ELF-1 (cell line): ENCODE data around the gene KRT12.
"Not testable (repeated sequence)": the region's sequence is repeated elsewhere in the genome, so short reads cannot be mapped to it uniquely, and the experiment has no call there.

Experiments
- DNase-seq: peaks from one replicate; pipeline ENCODE4 v3.0.0-alpha.2; 2016; ENCODE audit warnings: low read depth, low spot score

KRT12 gene

DNA sequence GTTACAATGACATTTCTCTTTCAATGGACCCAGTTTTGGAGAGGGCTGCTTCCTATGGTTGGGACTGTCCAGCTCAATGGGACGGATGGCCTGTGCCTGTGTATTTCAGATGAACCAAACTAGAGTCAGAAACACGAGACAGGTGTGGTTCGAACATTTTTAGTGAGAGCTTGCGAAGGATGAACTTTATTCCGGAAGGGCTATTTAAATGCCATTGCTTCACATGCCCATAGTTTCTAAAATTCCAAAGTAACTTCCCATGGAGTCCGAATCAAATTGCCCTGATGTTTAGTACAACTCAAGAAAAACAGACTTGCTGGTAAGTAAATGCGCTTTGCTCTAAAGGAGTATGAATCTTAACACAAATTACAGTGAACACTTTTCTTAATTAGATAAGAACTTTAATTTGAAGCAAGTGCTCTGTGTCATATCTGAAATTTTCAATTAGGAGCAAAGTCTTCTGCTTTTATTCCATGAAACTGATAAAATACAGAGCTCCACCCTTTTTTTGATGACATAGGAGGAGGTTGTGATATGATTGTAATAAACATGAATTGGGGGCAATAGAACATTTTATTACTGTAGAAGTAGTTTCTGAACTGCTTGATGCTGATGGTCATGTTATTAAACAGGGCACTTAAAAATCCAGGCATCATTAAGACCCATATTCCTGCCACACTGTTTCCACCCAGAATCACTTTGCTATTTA is 16.8 kb upstream of the KRT12 start:
- DNase-seq: no peak

DNA sequence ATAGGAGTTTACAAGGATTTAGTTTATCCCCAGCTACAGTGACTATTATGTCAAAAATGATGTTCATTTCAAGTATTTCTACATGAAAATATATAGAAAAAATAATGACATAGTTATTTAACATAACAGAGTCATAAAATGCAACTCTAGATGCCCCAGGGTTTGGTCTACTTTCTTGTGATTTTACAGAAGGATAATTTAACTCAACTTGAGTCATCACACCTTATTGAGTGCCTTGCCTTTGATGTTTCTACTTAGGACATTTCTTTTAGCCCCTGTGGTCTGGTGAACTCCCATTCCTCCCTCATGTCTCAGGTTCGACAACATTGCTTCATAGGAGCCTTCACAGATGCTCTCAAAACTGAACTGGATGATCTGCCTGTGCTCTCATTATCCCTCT is 16.0 kb upstream of the KRT12 start:
- no peak for DNase-seq

DNA sequence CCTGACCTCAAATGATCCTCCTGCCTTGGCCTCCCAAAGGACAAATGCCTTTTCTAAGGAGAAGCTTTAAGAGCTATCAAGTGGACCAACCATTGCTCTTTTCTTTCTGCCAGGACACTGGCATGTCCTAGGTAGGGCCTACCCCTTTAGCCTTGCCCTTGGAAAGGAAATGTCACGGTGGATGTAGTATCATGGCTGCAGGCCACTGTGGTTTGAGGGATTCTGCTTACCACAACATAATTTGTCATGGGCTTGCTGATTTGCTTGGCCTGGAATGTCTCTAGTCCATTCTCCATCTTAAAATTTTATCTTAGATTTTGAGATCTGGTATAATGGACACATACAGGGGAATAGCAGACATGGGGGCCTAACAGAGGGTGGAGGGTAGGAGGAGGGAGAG is 12.0 kb upstream of the KRT12 start:
- no peak for DNase-seq

DNA sequence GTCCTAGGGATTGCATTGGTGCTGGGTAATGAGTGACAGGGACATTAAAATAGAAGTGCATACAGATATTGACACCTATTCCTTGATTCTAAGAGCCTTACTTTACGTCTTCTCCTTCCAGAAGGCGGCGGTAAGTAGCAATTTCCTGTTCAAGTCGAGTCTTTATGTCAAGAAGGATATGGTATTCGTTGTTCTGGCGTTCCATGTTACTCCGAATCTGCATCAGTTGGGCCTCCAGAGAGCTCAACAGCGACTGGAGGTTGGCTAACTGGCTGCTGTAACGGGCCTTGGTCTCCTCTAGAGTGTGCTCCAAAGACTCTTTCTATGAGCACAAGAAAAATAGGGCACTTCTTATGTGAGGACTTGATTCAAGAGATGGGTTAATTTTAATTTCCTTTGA is 11.0 kb upstream of the KRT12 start:
- DNase-seq: no peak

DNA sequence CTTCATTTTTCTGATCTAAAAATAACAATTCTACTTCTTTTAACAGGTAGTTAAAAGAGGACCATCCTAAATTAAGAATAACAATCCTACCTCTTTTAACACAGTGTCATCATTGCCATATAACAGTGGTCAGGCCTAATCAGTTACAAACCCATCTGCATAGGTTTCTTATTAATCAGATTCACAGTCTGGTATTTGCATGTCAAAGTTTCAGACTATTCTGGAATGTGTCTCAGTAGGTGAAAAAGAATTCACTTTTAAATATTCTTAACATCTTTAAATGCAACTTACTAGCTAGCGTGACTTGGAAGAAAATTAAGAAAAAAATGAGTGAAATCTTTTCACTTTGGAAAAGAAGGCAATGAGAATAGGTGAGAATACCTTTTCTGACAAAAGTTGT is 6.8 kb upstream of the KRT12 start:
- no peak for DNase-seq

DNA sequence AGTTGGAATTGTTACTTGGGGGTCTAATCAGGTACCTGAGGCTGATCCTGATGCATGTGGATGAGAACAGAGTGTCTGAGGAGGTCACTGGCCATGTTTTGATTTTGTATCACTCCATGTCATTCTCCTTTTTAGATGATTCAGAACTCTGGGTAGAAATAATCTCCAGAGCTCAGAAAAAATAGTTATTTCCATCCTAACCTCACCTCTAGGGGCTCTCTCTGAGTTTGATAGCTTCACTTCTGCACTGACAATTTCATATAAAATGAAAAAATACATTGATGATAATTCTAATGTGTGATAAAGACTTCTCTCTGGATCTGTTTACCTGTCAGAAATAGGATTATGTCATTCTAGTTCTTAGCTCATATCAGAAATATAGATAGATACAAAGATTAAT is 6.2 kb upstream of the KRT12 start:
- DNase-seq: no peak

DNA sequence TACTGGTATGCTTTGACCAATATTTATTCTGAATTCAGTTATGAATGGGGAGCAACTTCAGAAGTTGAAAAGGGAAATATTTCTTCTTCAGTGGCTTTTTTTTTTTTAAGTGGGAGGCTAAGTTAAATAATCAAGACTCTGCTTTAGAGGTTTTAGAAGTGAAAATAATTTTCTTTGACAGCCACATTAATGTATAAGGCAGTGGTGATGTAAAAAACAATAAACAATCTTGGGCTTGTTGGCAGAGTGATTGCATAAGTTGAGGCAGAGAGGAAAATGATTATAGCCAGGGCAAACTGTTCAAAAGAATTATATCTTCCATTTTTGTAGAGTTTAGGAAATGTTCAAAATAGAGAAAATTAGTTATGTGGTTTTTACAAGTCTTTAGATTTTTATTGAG is 5.4 kb upstream of the KRT12 start:
- DNase-seq: no peak

DNA sequence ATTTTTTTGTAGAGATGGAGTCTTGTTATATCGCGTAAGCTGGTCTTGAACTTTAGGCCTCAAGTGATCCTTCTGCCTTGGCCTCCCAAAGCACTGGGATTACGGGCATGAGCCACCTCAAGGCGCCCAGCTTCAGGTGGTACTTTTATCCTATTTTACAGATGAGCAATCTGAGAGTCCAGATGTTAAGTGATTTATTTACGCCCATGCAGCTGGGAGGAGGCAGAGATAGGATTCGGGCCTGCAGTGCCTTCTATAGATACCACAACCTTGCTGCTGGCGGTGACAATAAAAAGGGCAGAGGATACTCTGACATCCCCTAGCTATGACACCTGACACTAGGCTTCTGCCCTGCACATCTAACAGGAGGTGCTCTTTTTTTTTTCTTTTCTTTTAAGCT is 4.3 kb upstream of the KRT12 start:
- DNase-seq: no peak

DNA sequence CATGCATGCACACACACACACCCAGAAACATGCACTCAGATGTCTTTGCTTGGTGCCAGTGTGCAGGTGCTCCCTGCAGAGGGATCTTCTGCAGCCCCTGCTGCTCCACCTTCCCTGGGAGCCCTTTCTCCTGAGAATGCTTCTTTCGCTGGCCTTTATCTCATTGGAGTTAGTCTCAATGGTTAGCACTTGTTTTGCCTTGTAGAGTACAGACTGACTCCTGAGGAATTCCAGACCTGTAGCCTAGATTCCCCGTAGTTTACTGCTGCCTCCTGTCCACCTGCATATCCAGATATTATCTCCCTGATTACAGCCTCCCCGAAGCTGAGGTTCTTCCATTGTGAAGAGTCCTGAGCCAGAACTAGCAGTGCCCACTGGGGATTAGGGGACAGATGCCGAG is 3.1 kb upstream of the KRT12 start:
- peak; percentile 18 for DNase-seq

DNA sequence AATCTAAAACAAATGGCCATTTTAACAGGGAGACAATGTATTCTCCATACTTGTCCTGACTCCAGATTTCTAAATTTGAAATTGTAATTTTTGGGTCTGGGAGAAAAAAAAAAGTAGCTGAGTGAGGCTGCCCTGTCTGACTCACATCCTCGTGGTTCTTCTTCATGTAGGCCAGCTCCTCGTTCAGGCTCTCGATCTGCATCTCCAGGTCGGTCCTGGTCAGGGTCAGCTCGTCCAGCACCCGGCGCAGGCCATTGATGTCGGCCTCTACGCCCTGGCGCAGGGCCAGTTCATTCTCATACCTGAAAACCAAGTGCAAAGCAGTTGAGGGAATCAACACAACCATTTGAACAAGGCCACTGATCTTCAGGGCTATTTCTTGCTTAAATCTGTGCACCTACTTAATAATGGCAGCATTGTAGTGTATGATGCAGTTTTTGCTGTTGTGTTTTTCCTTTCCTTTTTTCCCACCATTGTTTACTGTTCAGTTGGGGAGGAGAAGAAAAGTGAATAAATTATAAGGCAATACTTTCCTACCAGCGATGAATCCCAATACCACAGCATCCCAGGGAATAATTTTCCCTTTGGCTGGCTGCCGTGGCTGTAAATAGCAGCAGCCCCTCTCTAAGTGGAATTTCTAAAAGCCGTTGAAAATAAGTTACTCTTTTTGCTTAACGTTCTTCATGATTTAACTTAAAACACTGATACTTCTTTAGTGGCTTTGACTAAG is 2.2 kb downstream of the KRT12 start:
- no peak for DNase-seq

DNA sequence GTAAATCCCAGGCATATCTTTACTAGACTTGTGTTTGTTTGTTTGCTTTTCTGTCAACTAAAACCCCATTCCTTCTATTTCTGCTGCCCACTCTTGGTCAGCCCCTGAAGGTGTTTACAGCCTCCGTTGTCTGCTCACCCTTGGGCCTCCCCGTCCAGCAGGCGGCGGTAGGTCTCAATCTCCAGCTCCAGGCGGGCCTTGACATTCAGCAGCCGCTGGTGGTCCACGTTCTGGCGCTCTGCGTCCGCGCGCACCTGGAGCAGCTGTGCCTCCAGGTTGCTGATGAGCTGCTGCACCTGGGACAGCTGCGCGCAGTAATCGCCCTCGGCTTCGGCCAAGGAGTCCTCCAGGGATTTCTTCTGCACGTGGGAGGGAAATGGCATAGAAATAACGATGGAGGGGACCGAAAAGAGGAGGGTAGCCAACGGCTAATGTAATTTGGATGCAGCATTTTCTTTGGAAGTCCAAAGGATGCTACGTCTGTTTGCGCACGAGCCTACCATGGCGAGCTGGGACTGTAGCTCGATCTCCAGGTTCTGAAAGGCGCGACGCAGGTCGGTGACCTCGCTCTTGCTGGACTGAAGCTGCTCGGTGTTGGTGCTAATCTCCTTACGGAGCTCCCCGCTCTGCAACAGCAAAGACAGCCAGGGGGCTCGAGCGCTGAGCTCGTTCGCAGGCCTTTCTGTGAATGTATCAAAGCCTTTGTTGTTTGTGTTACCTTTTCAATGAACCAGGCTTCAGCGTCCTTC is 3.9 kb downstream of the KRT12 start:
- peak; percentile 80 for DNase-seq

DNA sequence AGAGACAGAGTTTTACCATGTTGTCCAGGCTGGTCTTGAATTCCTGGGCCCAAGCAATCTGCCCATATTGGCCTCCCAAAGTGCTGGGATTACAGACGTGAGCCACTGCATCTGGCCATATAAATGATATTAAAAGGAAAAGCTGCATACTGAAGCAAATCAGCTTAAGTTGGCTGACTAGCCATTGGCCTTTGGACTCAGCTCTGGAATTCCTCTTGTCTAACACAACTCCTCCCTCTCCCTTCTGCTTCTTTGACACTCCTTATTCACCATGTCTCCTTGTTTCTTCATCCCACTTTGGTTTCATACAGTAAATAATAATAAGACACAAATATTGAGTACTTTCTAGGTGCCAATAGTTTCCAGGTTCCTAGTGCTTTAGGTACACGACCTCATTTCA is 7.5 kb downstream of the KRT12 start:
- no peak for DNase-seq

DNA sequence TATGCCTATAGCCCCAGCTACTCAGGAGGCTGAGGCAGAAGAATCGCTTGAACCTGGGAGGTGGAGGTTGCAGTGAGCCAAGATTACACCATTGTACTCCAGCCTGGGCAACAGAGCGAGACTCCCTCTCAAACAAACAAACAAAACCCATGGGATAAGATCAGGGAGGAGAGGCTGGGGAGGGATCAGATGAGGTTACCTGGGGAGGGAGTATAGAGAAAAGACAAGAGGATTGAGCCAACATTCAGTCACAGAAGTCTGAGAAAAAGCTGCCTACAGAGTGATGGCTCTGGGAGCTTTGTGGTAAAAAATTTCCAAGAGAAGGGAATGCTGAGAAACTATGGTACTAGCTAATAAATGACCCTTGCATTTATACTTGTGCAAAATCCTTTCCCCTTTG is 8.4 kb downstream of the KRT12 start:
- DNase-seq: not testable (repeated sequence)

DNA sequence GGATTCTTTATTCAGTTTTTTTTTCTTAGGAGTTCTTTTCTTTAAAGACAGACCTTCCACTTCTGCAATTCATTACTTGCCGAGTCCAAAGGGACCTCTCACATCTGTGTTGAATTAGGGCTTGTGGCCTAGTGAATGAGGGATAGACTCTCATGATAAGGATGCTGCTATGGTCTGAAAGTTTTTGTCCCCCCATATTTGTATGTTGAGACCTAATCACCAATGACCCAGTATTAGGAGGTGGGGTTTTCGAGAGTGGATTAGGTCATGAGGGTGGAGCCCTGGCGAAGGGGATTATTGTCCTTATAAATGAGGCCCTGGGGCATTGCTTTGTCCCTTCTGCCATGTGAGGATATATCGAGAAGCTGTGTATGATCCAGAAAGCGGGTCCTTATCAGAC is 9.5 kb downstream of the KRT12 start:
- DNase-seq: no peak

DNA sequence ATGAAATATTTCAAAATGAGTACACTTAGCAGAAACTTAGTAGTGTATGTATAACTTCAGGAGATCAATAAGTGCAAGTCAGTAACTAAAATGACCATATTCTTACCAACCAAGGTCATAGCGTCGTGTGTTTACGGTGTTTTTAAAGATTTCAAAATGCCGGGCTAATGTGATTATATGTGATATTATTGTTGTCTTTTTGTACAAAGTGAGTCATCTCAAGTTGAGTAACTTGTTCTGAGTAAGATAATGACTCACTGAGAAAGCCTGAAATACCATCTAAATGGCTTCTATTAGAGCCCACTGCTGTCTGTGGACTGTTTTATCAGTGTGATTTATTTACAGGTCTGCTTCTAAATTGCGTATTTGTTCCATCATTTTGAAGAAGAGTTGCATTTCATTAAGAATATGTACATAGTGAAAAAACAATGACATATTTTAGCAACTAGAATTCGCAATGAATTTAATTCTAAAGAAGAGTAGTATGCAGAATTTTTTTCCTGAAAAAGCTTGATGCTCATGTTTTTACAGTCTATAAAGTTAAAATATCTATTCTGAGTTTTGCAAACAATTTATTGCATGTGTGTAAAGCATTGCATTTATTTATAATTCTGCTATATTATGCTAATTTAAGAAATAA is 12.7 kb downstream of the KRT12 start:
- DNase-seq: no peak

DNA sequence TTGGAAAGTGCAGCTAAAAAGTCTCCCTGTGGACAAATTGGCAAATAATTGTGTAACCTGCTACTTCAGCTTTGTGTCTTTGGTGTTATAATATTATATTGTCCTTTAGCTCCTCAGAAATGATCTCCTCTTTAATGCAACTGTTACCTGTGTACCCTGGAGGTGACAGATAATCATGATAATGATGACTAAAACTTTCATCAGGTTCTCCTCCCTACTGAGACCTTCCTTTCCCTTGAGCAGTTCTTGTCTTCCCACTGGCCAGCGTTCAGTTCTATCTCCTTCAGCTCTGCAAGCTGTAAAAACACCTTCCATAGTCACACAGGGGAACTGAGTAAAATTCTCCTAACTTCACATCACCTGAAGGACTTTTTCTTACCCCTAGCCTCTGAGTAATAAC is 14.7 kb downstream of the KRT12 start:
- DNase-seq: no peak

DNA sequence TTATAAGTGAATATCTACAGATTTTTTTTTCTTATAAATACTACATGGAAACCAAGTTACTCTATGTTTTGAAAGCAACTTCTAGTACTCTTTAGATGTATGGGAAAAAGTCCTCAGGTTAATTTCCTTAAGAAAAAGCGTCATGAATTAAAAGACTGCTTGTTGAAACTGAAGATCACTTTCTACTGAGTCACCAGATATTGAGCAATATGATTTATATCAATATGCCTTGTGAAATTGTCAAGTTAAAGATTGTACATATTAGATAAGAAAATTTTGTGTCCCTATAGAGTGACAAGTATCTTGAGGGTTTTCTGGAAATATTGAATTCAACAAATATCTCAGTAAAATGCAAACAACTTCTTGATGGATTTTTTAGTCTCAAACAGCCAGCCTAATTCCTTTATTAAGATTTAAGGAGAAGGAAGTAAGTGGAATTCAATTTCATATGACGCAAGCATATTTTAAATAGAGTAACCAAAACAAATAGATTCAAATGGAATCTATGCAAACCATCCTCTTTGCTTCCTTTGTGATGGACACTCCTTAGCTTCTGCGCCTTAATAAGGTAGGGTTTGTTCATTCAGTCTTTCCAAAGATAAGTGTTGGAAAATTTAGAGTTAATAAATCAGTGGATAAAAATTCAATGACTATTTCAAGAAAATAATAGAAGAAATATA is 16.6 kb downstream of the KRT12 start:
- DNase-seq: no peak

DNA sequence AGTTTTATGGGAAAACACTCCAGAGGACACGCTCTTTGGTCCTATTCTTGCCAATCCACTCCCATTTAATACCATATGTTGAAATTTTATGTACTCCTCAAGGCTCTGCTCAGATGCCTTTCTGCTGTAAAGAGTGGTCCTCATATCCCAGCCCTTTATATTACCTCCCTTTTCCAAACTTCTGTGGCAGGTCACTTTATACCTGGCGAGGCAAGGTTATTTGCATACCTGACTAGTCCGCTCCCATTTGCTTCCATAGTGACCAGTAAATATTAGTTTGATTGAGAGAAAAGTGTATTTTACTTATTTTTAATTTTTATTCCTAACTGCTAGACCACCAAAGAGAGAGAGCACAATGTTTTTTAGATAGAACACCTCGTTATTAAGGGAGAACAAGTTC is 17.3 kb downstream of the KRT12 start:
- DNase-seq: no peak

DNA sequence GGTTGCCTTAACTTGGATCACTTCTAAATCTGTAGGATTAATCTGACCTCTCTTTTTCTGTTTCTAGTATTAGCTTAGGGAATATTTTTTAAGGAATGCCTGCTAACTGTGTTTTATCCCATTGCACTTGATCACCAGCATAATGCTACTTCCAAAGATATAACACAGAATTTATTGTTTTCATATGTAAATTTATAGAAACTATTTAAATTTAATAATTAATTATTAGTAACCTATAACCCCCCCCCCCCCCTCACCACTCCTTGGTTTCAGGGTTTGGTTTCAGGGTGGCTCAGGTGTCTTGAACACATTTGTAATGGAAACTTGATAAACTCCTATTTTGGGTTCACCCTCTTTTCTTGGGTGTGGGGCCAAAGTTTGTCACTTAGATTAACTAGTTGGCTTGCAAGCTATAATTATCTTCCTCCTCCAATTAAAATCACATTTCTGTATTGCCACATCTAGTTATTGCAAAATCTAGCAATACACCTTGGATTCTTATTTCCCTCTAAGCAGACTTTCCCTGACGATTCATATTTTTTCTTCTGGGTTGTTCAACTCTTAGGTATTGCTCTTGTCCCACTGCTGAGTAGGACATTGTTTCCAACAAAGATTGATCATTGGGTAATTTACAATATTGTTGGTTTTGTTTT is 18.3 kb downstream of the KRT12 start:
- no peak for DNase-seq

DNA sequence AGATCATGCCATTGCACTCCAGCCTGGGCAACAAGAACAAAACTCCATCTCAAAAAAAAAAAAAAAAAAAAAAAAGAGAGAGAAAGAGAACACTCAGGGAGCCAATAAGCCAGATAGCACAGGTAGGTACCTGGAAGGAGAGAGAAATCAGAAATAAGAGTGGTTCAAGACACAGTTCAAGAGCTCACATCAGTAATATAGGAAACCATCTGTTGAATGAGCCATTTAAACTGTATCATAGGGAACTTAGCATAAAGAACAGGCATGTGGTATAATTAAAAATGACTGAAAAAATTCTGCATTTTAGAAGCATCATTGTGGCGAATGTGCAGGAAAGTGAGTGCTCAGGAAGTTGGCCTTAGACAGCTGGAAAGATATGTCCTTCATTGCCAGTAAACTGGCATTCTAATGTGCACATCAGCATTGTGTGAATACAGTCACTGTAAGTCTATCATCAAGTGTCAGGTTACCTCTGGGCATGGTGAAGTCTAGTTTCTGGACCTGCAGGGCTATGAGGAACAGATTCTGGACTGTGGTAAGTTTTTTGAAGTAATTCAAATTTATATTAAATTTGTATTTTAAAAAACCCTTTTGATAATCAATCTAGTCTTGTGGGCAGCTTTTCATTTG is 20.4 kb downstream of the KRT12 start:
- DNase-seq: no peak

DNA sequence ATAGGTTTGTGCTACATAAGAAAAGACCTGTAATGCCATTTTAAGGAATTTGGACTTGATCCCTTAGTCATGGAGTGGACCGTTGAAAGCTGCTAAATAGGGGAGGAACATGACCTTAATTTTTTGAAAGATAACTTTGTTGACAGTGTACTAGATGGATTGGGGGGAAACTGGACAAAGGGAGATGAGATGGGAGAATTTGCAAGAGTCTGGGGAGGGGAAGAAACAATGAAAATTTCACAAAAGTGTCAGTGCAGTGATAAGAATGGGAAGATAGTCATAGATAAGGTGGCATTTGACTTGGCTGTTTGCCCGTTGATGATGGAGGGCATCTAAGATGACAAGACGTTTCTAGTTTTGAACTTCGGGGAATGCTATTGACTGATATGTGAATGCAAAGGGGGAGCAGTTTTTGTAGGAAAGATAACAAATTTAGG is 22.3 kb downstream of the KRT12 start:
- DNase-seq: no peak
